ENCODE measurements around the gene LRRC42.

The LRRC42 gene

GRCh38 chr1:54013393-54014008 lies 67.4 kb downstream of the LRRC42 start:
- WGBS = 77% methylated on average over 8 of the region's 8 CpGs
- H2AFZ ChIP-seq (ENCODE audit: low read depth, low read length) = no peak overlapping the region

GRCh38 chr1:54014009-54014629 lies 68.0 kb downstream of the LRRC42 start:
- H3K23ac ChIP-seq (ENCODE audit: low read length in 2 of 2) = no peak overlapping the region

More at GRCh38 chr1:54013393-54014008, 67.4 kb downstream of the LRRC42 start:
- H3K4me2 ChIP-seq (ENCODE audit: low read length, poor library complexity, severe bottlenecking) = no peak overlapping the region
- H3K18ac ChIP-seq (ENCODE audit: low read depth in 1 of 2, low read length in 2 of 2) = no peak overlapping the region
- H4K8ac ChIP-seq (ENCODE audit: low read length) = no peak overlapping the region
- peaks cover 57 to 82% of the 10 kb centered on the region in 2 experiments for H3K27me3 ChIP-seq (ENCODE audit: control insufficient read depth in 1 of 2, insufficient read depth in 1 of 2, low read length in 2 of 2)
- DNase-seq = no peak
- H3K4me3 ChIP-seq (ENCODE audit: insufficient read depth in 1 of 2, low read depth in 1 of 2, low read length in 2 of 2) = no peak overlapping the region
- H3K23ac ChIP-seq (ENCODE audit: low read length in 2 of 2) = no peak overlapping the region
- no peak overlapping the region for H2AK5ac ChIP-seq (ENCODE audit: low read length, severe bottlenecking)
- no peaks in the 10 kb centered on the region for H3K9me3 ChIP-seq (ENCODE audit: control insufficient read depth, low read length)
- no peak overlapping the region for H3K9ac ChIP-seq (ENCODE audit: low read length)
- no peaks in the 10 kb centered on the region for H3K36me3 ChIP-seq (ENCODE audit: control insufficient read depth in 1 of 2, insufficient read depth in 2 of 2, low read depth in 1 of 2, low read length in 2 of 2)
- no peak overlapping the region for H4K91ac ChIP-seq (ENCODE audit: low read length)
- H3K14ac ChIP-seq (ENCODE audit: low read length in 2 of 2) = no peak overlapping the region
- no peak overlapping the region for H2BK120ac ChIP-seq (ENCODE audit: low read depth, low read length)
- H2BK12ac ChIP-seq (ENCODE audit: low read length in 2 of 2) = no peak overlapping the region
- no peak overlapping the region for H2BK5ac ChIP-seq (ENCODE audit: low read depth, low read length, poor library complexity, severe bottlenecking)
- no peaks in the 10 kb centered on the region for H3K79me1 ChIP-seq (replicated peaks; ENCODE audit: low read length, poor library complexity, severe bottlenecking)
- no peak overlapping the region for H2BK15ac ChIP-seq (ENCODE audit: low read depth, poor library complexity, severe bottlenecking)
- no peak overlapping the region for H3K27ac ChIP-seq (ENCODE audit: low read length, poor library complexity, severe bottlenecking)
- H3K4ac ChIP-seq (ENCODE audit: low read depth in 1 of 2, low read length in 2 of 2) = no peak overlapping the region
- H3K4me1 ChIP-seq (ENCODE audit: control insufficient read depth, insufficient read depth, low read depth, low read length) = peaks cover 8% of the 10 kb centered on the region

GRCh38 chr1:54016343-54017282 lies 70.5 kb downstream of the LRRC42 start:
- Histone ChIP-seq H2BK5ac (ENCODE audit: low read depth, low read length, poor library complexity, severe bottlenecking) (no peak overlapping the region), H3K27ac (ENCODE audit: low read length, poor library complexity, severe bottlenecking) (no peak overlapping the region), H3K9ac (ENCODE audit: low read length) (no peak overlapping the region), H3K18ac (ENCODE audit: low read depth in 1 of 2, low read length in 2 of 2) (peak overlapping the region in 1 of 2 experiments; percentile 64), H3K23ac (ENCODE audit: low read length in 2 of 2) (peak overlapping the region in 1 of 2 experiments; percentile 23), H3K27me3 (ENCODE audit: control insufficient read depth in 1 of 2, insufficient read depth in 1 of 2, low read length in 2 of 2) (peaks cover 54 to 62% of the 10 kb centered on the region in 2 experiments), H3K14ac (ENCODE audit: low read length in 2 of 2) (peak overlapping the region in 1 of 2 experiments; percentile 62), H3K4ac (ENCODE audit: low read depth in 1 of 2, low read length in 2 of 2) (no peak overlapping the region), H3K4me3 (ENCODE audit: insufficient read depth in 1 of 2, low read depth in 1 of 2, low read length in 2 of 2) (no peak overlapping the region), H4K91ac (ENCODE audit: low read length) (no peak overlapping the region), H3K79me1 (replicated peaks; ENCODE audit: low read length, poor library complexity, severe bottlenecking) (no peaks in the 10 kb centered on the region), H3K4me1 (ENCODE audit: control insufficient read depth, insufficient read depth, low read depth, low read length) (peaks cover 8% of the 10 kb centered on the region), H2BK15ac (ENCODE audit: low read depth, poor library complexity, severe bottlenecking) (no peak overlapping the region), H3K4me2 (ENCODE audit: low read length, poor library complexity, severe bottlenecking) (no peak overlapping the region), H2BK12ac (ENCODE audit: low read length in 2 of 2) (no peak overlapping the region), H2BK120ac (ENCODE audit: low read depth, low read length) (no peak overlapping the region), H2AFZ (ENCODE audit: low read depth, low read length) (no peak overlapping the region), H4K8ac (ENCODE audit: low read length) (no peak overlapping the region), H3K9me3 (ENCODE audit: control insufficient read depth, low read length) (no peaks in the 10 kb centered on the region), H2AK5ac (ENCODE audit: low read length, severe bottlenecking) (no peak overlapping the region), H3K36me3 (ENCODE audit: control insufficient read depth in 1 of 2, insufficient read depth in 2 of 2, low read depth in 1 of 2, low read length in 2 of 2) (no peaks in the 10 kb centered on the region)
- WGBS = 38% methylated on average over 8 of the region's 8 CpGs
- peak; percentile 80 for DNase-seq

More at GRCh38 chr1:54014009-54014629, 68.0 kb downstream of the LRRC42 start:
- H3K18ac ChIP-seq (ENCODE audit: low read depth in 1 of 2, low read length in 2 of 2) = no peak overlapping the region
- no peak overlapping the region for H2AFZ ChIP-seq (ENCODE audit: low read depth, low read length)
- H3K79me1 ChIP-seq (replicated peaks; ENCODE audit: low read length, poor library complexity, severe bottlenecking) = no peaks in the 10 kb centered on the region
- WGBS = 60% methylated on average over 17 of the region's 17 CpGs
- peak overlapping the region in 1 of 2 experiments; percentile 14 for H3K14ac ChIP-seq (ENCODE audit: low read length in 2 of 2)
- no peak overlapping the region for H3K27ac ChIP-seq (ENCODE audit: low read length, poor library complexity, severe bottlenecking)
- no peak overlapping the region for H2BK120ac ChIP-seq (ENCODE audit: low read depth, low read length)
- H3K4me2 ChIP-seq (ENCODE audit: low read length, poor library complexity, severe bottlenecking) = no peak overlapping the region
- no peak overlapping the region for H2AK5ac ChIP-seq (ENCODE audit: low read length, severe bottlenecking)
- H2BK5ac ChIP-seq (ENCODE audit: low read depth, low read length, poor library complexity, severe bottlenecking) = no peak overlapping the region
- peaks cover 8% of the 10 kb centered on the region for H3K4me1 ChIP-seq (ENCODE audit: control insufficient read depth, insufficient read depth, low read depth, low read length)
- DNase-seq = no peak
- no peak overlapping the region for H4K91ac ChIP-seq (ENCODE audit: low read length)
- H3K27me3 ChIP-seq (ENCODE audit: control insufficient read depth in 1 of 2, insufficient read depth in 1 of 2, low read length in 2 of 2) = peaks cover 62 to 82% of the 10 kb centered on the region in 2 experiments
- H3K9me3 ChIP-seq (ENCODE audit: control insufficient read depth, low read length) = no peaks in the 10 kb centered on the region
- H2BK15ac ChIP-seq (ENCODE audit: low read depth, poor library complexity, severe bottlenecking) = no peak overlapping the region
- H3K36me3 ChIP-seq (ENCODE audit: control insufficient read depth in 1 of 2, insufficient read depth in 2 of 2, low read depth in 1 of 2, low read length in 2 of 2) = no peaks in the 10 kb centered on the region
- no peak overlapping the region for H3K4ac ChIP-seq (ENCODE audit: low read depth in 1 of 2, low read length in 2 of 2)
- H3K4me3 ChIP-seq (ENCODE audit: insufficient read depth in 1 of 2, low read depth in 1 of 2, low read length in 2 of 2) = no peak overlapping the region
- no peak overlapping the region for H4K8ac ChIP-seq (ENCODE audit: low read length)
- H2BK12ac ChIP-seq (ENCODE audit: low read length in 2 of 2) = no peak overlapping the region
- H3K9ac ChIP-seq (ENCODE audit: low read length) = no peak overlapping the region

Data from mesenchymal stem cell (in vitro differentiated cells and primary cell).